Nephron progenitor cell (in vitro differentiated cells): ENCODE results near the gene TYMS.

Experiments
- DNase-seq: peaks from one replicate; pipeline ENCODE4 v3.0.0; 2021
- H3K27ac Mint-ChIP-seq: 2 replicates; pipeline ENCODE4 v1.8.0; 2021; ENCODE audit warnings: mild to moderate bottlenecking, moderate library complexity, mixed read lengths
- H3K27me3 Mint-ChIP-seq: 2 replicates; pipeline ENCODE4 v1.8.0; 2021; ENCODE audit warnings: mild to moderate bottlenecking, low read depth, mixed read lengths; ENCODE audit not compliant: poor library complexity
- H3K36me3 Mint-ChIP-seq: 2 replicates; pipeline ENCODE4 v1.8.0; 2021; ENCODE audit warnings: low read depth, mixed read lengths
- H3K4me1 Mint-ChIP-seq: 2 replicates; pipeline ENCODE4 v1.8.0; 2021; ENCODE audit warnings: mixed read lengths
- H3K4me3 Mint-ChIP-seq: 2 replicates; pipeline ENCODE4 v1.8.0; 2021; ENCODE audit warnings: mild to moderate bottlenecking, moderate library complexity, mixed read lengths
- H3K9me3 Mint-ChIP-seq: 2 replicates; pipeline ENCODE4 v1.8.0; 2021; ENCODE audit warnings: mild to moderate bottlenecking, moderate library complexity, mixed read lengths
- TF ChIP-seq, protein P1 (sequence below): fragments of 200-600 bp; sonication (generic); IDR thresholded peaks from 2 replicates; pipeline ENCODE4 v1.5.0; 2021; ENCODE audit warnings: antibody characterized with exemption

The TYMS gene

DNA sequence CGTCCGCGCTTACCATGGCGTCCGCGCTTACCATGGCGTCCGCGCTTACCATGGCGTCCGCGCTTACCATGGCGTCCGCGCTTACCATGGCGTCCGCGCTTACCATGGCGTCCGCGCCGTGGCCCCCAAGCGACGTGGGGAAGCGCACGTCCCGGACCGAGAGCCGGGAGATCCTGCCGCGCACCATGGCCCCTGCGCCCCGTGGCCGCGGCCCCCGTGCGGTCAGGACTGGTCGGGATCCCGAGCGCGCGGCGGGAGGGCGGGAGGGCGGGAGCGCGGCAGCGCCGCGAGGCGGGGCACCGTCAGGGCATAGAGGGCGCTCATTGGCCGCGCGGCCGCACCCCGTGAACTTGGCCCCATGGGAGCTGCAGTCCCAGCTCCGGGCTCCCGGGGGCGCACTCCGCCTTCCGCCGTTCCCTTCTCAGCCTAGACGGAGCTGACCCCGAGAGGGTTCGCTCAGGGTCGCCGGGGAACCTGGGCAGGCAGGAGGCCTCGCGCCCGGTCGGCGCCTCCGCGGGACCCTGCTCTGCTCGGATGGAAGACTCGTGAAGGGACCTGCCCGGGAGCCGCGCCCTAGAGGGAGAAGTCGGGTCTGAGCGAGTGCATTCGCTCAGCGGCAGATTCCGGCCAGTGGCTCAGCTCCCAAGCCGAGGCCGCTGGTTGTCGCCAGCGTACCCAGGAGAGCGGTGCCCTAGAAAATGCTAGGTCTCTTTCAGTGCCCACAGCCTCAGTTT, 55.1 kb downstream of the TYMS start, which contains the start of gene ENOSF1:
Gene ENOSF1, minus strand, starts transcription at position 230 of the 734 bp plus-strand sequence. Its CDS starts 43 bp downstream, at position 187.
- Mint-ChIP-seq H3K27ac (no peak within 1 kb of the TSS), H3K4me3 (peak within 1 kb of the TSS; percentile 85), H3K36me3 (peaks cover 15% of the 10 kb centered on the region), H3K27me3 (peaks cover 15% of the 10 kb centered on the region), H3K4me1 (peaks cover 25% of the 10 kb centered on the region), H3K9me3 (peaks cover 16% of the 10 kb centered on the region)
- DNase-seq, result peak; percentile 85
- TF ChIP-seq, protein P1, sequence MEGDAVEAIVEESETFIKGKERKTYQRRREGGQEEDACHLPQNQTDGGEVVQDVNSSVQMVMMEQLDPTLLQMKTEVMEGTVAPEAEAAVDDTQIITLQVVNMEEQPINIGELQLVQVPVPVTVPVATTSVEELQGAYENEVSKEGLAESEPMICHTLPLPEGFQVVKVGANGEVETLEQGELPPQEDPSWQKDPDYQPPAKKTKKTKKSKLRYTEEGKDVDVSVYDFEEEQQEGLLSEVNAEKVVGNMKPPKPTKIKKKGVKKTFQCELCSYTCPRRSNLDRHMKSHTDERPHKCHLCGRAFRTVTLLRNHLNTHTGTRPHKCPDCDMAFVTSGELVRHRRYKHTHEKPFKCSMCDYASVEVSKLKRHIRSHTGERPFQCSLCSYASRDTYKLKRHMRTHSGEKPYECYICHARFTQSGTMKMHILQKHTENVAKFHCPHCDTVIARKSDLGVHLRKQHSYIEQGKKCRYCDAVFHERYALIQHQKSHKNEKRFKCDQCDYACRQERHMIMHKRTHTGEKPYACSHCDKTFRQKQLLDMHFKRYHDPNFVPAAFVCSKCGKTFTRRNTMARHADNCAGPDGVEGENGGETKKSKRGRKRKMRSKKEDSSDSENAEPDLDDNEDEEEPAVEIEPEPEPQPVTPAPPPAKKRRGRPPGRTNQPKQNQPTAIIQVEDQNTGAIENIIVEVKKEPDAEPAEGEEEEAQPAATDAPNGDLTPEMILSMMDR, result peak; percentile 74

DNA sequence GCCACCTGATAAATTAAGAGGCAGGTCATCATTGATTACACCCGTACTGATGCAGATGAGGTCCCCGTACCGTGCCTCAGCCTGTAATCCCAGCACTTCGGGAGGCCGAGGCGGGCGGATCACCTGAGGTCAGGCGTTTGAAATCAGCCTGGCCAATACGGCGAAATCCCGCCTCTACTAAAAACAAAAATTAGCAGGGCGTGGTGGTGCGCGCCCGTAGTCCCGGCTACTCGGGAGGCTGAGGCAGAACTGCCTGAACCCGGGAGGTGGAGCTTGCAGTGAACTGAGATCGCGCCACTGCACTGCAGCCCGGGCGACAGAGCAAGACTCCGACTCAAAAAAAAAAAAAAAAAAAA, 55.7 kb downstream of the TYMS start:
- H3K4me3 Mint-ChIP-seq, result peak overlapping the region; percentile 58
- H3K27me3 Mint-ChIP-seq, result peaks cover 15% of the 10 kb centered on the region
- H3K9me3 Mint-ChIP-seq, result peaks cover 16% of the 10 kb centered on the region
- H3K36me3 Mint-ChIP-seq, result peaks cover 12% of the 10 kb centered on the region
- H3K27ac Mint-ChIP-seq, result no peak overlapping the region
- no peak for DNase-seq
- H3K4me1 Mint-ChIP-seq, result peaks cover 25% of the 10 kb centered on the region
- TF ChIP-seq, protein P1, result no peak

DNA sequence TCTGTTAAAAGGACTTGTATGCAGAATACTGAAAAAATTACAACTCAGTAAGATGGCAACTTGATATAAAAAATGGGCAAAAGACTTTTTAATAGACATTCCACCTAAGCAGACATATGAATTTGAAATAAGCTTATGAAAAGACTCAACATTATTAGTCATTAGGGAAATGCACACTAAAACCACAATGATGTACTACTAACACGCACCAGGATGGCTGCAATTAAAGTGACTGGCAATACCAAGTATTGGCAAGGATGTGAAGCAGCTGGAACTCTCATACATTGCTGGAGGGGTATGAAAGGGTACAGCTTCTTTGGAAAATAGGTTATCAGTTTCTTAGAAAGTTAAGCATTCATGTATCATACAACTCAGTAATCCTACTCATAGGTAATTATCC, 58.2 kb downstream of the TYMS start:
- Mint-ChIP-seq H3K4me1 (peaks cover 10% of the 10 kb centered on the region), H3K9me3 (peaks cover 16% of the 10 kb centered on the region), H3K27ac (no peak overlapping the region), H3K36me3 (peaks cover 13% of the 10 kb centered on the region), H3K4me3 (no peak overlapping the region), H3K27me3 (peaks cover 18% of the 10 kb centered on the region)
- DNase-seq, result no peak
- TF ChIP-seq, protein P1, result no peak

DNA sequence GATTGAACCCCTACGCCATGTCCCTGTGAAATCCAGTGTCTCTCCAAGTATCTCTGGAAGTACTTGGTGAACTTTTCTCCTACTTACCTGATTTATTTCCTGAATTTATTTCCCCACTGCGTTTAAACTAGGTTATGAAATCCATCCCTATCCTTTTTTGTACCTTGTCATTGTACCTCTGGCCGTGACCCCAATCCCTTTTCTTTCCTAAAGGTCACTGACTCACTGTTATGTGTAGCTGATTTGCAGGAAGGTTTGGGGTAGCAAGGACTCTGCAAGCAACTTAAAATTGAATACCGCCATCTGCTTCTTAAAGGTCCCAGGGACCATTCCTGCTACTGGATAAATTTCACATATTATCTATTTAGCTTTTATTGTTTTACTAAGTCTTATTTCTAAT, 59.5 kb downstream of the TYMS start:
- Mint-ChIP-seq H3K9me3 (peaks cover 16% of the 10 kb centered on the region), H3K27me3 (peaks cover 18% of the 10 kb centered on the region), H3K4me1 (no peaks in the 10 kb centered on the region), H3K4me3 (no peak overlapping the region), H3K27ac (peak overlapping the region; percentile 76), H3K36me3 (peaks cover 18% of the 10 kb centered on the region)
- TF ChIP-seq, protein P1, result no peak
- DNase-seq, result no peak
